ENCODE results near the gene MBLAC1.

Gene MBLAC1

DNA sequence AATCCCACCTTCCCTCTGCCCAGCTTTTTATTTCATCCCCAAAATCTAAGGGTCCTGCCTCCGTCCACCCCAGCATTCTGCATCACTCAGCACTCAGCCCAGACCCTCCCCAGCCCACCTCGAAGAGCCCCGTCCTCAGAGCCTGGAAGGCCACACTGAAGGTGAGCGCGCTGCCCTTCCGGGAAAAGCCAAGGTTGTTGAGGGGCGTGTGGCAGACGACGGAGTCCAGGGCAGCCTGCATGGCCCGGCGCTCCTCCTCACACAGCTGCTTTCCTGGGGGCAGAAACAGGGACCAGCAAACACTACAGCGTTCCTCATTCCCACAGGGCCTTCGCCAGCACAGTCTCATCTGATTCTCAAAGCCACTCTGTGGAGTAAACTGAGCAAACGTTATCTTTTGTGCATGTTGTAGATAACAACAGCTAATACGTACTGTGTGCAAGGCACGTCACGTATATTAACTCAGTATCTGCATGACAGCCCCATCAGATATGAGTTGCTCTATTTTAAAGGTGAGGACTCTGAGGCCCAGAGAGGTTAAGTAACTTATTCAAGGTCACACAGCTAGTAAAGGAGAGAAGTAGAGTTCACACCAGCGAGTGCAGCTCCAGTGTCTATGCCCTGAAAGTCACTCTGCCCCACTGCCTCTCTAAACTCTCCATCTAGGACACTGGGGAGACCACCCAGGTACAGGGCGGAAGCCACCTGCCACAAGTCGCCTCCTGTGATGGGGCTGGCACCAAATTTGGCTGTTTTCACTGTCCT, 29.0 kb downstream of the MBLAC1 start:
- TF ChIP-seq ZFX (IDR thresholded peaks at IDR 0.05; ENCODE audit: borderline replicate concordance): no peak
- TF ChIP-seq, protein P1, sequence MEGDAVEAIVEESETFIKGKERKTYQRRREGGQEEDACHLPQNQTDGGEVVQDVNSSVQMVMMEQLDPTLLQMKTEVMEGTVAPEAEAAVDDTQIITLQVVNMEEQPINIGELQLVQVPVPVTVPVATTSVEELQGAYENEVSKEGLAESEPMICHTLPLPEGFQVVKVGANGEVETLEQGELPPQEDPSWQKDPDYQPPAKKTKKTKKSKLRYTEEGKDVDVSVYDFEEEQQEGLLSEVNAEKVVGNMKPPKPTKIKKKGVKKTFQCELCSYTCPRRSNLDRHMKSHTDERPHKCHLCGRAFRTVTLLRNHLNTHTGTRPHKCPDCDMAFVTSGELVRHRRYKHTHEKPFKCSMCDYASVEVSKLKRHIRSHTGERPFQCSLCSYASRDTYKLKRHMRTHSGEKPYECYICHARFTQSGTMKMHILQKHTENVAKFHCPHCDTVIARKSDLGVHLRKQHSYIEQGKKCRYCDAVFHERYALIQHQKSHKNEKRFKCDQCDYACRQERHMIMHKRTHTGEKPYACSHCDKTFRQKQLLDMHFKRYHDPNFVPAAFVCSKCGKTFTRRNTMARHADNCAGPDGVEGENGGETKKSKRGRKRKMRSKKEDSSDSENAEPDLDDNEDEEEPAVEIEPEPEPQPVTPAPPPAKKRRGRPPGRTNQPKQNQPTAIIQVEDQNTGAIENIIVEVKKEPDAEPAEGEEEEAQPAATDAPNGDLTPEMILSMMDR (IDR thresholded peaks at IDR 0.05): no peak
- peak overlapping the region; percentile 91 for H3K27ac ChIP-seq

DNA sequence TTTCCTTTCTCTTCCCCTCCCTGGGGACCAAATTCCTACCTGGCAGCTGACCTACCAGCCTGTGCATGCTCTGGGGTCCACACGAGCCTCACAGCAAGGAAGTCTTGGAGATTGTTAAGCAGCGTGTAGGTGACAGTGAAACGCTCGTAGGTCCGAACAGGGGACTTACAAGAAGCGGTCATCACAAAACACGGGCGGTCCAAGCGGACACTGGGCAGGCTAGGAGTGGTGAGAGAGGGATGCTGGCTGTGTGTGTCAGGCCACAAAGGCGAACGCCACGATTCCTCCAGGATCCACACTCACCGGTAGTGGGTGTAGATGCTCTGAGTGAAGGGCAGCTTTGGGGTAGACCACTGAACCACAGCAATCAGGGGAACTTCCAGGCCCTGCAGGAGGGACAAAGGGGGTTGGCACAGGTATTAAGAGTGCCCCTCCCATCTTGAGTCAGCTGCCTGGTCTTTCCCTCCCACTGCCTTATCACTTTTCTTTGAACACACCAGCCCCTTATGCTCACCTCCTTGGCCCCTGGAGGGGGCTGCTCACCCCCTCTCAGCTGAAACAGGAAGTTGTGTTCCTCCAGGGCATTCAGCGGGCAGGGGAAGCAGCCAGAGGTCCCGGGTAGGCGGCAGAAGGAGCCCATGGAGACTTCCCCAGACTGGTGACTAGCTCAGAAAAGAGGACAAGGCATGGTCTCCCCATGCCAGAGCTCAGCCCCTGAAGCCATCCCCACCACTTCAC, 29.7 kb downstream of the MBLAC1 start:
- peak overlapping the region; percentile 91 for H3K27ac ChIP-seq
- TF ChIP-seq, protein P1 (IDR thresholded peaks at IDR 0.05): no peak
- TF ChIP-seq ZFX (IDR thresholded peaks at IDR 0.05; ENCODE audit: borderline replicate concordance): no peak

DNA sequence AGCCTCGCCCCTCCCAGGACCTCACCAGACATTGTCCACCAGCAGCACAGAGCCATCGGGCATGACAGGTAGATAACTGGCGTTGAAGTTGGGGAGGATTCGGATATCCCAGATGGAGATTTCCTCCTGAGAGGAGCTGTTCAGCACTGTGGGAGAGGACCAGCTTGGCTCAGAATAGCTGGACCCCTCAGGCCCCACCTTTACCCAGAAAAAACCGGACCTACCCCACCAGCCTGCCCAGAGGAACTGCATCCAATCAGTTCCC, 30.2 kb downstream of the MBLAC1 start:
- no peak for TF ChIP-seq ZFX (IDR thresholded peaks at IDR 0.05; ENCODE audit: borderline replicate concordance)
- TF ChIP-seq, protein P1 (IDR thresholded peaks at IDR 0.05): no peak
- H3K27ac ChIP-seq: peak overlapping the region; percentile 91

DNA sequence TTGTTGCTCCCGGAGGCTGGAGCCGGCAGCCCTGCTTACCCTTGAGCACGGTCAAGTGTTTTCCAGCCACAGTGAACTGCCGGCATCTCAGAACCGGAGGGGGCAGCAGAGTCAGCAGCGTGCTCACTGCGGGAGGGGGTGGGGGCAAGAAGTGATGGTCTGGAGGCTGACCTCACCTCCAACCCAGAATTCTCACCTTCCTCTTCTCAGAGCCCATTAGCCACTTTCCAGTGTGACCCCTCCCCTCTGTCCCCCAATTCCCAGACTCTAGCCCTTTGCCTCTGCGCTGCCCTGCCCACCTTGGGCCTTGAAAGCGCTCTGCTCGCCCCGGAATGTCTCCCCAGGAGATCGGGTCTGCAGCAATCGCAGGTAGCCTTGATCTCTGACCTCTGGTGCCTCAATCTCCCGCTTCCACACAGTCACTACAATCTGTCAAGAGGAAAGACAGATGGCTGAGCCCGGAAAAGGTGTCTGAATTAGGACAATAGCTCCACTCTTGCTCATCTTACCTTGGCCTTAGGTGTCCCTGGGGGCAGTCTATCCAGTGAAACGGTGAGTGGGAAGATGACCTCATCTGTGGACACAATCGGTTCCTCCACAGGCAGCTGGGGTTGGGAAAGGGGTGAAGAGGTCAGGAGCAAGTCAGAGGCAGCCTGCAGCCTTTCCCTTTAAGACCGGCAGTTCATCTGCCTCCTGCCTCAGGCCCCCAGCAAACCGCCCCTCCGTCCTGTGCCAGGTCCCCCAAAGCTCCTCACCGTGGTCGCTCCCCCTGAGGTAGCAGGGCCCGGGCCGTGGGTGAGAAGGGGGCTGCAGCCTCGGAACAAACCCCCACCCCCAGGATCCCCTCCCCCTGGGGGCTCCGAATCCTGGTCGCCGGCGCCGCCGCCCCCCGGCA, 30.8 kb downstream of the MBLAC1 start:
- H3K27ac ChIP-seq: peak overlapping the region; percentile 91
- TF ChIP-seq ZFX (IDR thresholded peaks at IDR 0.05; ENCODE audit: borderline replicate concordance): no peak
- TF ChIP-seq, protein P1 (IDR thresholded peaks at IDR 0.05): no peak

DNA sequence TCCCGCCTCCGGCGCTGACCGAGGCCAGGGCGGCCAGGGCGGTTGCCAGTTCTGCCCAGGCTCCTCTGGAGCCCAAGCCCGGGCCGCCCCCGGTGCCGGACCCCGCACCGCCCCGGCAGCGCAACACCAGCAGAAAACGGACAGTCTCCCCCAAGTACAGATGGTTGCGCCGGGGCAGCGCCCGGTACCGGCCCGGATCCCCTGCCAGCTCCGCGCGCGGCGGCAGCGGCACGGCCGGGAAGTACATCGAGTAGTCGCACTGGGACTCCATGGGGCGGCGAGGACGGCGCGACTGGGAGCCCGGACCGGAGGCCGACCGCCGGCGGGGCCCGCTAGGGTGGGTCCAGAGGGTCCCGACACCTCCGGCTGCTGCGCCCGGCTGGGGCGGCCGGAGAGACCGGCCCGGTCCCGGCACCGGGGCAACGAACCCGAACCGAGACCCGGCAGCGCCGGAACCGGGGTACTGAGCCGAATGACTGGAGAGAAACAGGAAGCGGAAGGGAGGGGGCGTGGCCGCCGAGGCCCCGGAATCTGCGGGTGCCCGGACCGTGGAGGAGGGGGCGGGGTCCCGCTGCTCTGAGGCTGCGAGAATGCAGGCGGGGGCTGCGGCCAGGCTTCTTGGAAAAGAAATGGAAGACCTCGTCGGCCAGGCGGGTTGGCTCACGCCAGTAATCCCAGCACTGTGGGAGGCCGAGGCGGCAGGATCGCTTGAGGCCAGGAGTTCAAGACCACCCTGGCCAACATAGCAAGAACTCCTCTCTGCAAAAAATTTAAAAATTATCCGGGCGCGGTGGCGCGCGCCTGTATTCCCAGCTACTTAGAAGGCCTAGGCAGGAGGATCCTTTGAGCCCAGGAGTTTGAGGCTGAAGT, 31.7 kb downstream of the MBLAC1 start, which contains the start of gene TRAPPC14:
TRAPPC14 (minus strand) TSS at position 495 of the 870 bp plus-strand sequence; CDS start at position 271, 224 bp downstream.
- peak within 1 kb of the TSS; percentile 91 for H3K27ac ChIP-seq
- no peak for TF ChIP-seq ZFX (IDR thresholded peaks at IDR 0.05; ENCODE audit: borderline replicate concordance)
- TF ChIP-seq, protein P1 (IDR thresholded peaks at IDR 0.05): no peak

DNA sequence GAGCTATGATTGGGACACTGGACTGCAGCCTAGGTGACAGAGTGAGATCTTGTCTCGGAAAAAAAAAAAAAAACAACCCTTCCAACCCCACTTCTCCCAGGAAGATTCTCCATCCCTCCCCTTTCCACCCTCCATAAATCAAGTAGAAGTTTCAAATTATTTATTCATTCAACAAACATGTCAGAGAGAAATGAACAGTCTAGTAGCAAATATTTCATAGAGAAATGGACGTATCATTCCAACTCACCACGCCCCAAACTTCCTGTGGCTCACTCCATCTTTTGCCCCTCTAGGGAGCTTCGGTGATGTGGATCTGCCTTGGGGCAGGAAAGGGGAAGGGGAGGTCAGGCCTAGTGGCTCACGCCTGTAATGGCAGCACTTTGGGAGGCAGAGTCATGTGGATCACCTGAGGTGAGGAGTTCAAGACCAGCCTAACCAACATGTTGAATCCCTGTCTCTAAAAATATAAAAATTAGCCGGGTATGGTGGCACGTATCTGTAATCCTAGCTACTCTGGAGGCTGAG, 32.4 kb downstream of the MBLAC1 start:
- TF ChIP-seq, protein P1 (IDR thresholded peaks at IDR 0.05): no peak
- no peak for TF ChIP-seq ZFX (IDR thresholded peaks at IDR 0.05; ENCODE audit: borderline replicate concordance)
- H3K27ac ChIP-seq: peak overlapping the region; percentile 91
